ENCODE results near the gene CMTR1.
"Not testable (repeated sequence)": the region's sequence is repeated elsewhere in the genome, so short reads cannot be mapped to it uniquely, and the experiment has no call there.

Gene CMTR1

DNA sequence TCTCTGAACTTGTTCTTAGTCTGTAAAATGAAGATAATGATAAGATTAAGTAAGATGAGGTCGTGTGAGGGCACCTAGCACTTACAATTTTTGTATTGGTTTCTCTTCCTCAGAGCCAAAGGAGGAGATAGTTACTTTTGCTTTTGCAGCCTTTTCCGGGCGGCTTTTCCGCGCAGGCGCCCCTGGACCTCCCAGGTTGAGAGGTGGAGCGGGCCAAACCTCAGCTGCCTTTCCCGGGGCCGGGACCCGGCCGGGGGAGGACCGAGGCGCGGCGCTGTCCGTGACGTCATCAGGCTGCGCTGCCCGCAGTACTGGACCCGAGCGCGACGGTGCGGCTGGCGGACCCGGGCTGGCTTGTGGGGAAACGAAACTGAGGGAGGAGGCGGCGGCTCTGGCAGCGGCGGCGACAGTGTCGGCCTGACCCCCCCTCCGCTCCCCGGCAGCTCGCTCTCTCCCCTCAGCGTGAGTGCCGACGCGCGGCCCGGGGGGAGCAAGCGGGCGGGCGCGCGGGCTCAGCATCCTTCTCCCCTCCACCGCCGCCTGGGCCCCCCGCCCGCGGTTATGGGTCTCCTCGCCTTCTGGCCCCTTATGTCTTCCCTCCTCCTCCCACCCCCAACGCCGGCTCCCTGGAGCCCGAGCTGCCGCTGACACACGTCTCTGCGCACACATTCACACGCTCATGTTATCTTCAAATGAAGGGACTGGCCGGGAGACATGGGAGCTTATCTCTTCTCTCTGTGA, at the start of gene CMTR1:
TSS of gene CMTR1 (plus strand) at position 306 of the 741 bp plus-strand sequence. CDS start 2,409 bp downstream, outside the sequence.
- DNase-seq: peak; percentile 95

- DNase-seq: no peak
Measured at GRCh38 chr6:37388578-37388977, 44.4 kb upstream of the CMTR1 start.

DNA sequence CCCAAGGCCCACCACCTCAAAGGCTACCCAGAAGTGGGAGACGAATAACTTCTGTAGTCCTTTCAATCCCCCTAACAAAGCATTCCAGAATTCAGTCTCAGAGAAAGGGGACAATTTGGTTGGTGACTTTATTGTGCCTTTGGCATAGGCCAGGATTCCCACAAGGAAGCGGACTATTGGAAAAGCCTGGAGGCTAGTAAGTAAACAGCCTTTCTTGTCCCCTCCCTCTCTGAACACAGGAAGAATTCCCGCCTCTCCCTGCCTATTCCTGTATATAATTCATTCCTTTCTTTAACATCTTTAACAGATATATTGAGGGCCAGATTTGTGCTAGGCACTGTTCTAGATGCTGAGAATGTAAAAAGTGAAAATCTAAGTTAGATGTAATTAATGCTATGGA, 43.2 kb upstream of the CMTR1 start:
- no peak for DNase-seq

- no peak for DNase-seq
Measured at GRCh38 chr6:37391120-37391519, 41.9 kb upstream of the CMTR1 start.

DNA sequence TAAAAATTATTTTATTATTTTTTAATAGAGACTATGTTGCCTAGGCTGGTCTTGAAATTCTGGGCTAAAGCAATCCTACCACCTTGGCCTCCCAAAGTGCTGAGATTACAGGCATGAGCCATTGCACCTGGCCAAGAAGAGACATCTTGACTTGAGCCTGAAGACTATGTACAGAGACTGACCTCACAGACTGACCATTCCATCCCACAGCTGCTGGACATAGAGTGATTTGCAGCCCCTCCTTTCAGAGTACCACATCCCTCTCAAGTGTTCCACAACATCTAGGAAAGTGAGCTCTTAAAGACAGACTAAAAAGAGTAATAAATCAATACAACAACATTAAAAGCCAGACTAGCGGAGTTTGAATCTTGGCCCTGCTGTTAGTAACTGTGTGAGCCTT, 40.2 kb upstream of the CMTR1 start:
- no peak for DNase-seq

GRCh38 chr6:37393381-37393929, 39.6 kb upstream of the CMTR1 start:
- DNase-seq: no peak

DNA sequence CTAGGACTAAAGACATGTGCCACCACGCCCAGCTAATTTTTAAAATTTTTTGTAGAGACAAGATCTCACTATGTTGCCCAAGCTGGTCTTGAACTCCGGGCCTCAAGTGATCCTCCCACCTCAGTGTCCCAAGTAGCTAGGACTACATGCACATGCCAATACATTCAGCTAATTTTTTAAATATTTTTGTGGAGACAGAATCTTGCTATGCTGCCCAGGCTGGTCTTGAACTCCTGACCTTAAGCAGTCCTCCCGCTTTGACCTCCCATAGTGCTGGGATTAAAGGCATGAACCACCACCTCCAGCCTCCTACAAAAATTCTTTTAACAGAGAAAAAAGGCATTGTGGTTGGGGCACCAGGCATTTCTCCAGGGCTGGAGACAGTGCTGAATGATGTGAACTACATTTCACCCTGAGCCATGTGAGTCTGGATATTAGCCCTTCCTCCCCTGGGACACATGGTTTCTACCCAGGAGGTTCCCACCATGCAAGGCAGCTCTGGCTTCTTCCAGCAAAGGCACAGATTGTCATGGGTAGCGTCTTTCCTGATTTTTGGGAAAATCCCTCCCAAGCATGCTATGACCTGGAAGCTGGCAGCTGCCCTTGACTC, 36.3 kb upstream of the CMTR1 start:
- no peak for DNase-seq

DNA sequence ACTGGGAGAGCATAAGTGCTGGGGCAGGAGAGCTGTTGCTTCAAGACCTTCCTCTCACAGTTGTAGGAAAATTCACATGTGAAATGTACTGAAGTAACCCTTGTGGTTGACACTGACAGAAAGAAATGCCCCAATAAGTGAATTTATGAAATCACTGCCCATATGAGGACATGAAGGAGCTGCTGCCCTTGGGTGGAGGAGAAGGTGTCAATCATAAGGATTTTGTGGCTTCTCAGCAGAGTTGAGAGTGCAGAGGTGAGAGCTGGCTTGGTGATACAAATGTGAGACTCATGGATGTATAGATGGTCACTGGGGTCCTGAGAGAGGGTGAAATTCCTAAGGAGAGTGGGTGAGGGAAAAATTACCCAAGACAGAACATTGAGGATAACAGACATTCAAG, 33.9 kb upstream of the CMTR1 start:
- no peak for DNase-seq

GRCh38 chr6:37399795-37400490, 33.1 kb upstream of the CMTR1 start:
- DNase-seq: no peak

- DNase-seq: not testable (repeated sequence)
Measured at GRCh38 chr6:37401658-37402057, 31.4 kb upstream of the CMTR1 start.

DNA sequence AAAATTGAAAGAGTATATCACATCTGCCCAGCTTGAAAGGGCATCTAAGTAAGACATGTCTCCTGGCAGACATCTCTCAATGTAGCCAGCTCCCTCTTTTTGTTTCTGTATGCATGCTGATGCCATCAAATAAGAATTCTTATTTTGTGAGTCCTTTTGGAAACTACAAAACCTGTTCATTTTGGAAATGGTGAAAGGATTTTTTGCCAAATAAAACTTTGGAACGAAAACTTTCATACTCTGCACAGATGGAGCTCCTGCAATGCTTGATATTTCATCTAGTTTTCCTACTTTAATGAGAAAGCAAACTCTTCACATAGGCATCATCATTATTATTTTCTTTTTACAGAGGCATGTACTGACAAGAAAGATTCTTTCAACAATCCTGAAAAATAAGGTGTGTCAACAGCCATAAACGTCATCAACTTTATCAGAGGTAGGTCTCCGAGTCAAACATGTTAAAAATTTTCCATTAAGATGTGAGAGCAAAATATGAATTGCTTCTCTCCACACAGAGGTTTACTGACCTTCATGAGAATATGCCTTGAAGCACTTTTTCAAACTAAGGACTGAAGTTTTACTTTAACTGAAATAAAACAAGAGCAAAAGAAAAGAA, 26.2 kb upstream of the CMTR1 start:
- no peak for DNase-seq

GRCh38 chr6:37407948-37408347, 25.1 kb upstream of the CMTR1 start:
- no peak for DNase-seq

DNA sequence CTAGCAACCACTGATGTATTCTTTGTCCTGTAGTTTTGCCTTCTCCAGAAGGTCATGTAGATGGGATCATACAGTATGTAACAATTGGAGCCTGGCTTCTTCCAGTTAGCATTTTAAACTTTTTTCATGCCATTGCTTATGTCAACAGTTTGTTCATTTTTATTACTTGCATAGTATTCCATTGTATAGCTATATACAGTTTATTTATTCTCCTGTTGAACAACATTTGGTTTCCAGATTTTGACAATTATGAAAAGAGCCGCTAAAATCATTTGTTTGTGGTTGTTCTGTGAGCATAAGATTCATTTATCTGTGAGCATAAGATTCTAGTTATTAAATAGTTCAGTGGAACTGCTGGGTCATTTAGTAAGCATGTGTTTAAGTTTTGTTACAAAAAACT, 23.5 kb upstream of the CMTR1 start:
- no peak for DNase-seq

GRCh38 chr6:37417393-37417792, 15.6 kb upstream of the CMTR1 start:
- DNase-seq: no peak

DNA sequence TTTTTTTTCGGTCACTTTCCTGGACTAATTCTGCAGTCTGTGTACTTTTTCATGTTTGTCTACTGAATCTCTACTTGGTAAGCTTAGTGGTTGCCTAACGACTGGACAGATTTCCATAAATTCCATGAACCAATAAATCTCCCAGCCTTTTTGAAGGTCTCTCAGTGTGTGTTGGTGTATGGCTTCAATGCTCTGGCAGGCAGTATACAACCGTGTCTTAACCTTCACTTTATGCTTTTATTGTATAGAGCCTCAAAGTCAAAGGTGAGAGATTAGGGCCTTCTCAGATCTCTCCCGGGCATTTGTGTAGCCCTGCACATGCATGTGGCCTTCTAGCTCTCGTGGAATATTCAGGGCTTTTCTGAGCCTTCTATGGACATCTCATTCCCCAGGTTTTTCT, 14.3 kb upstream of the CMTR1 start:
- DNase-seq: no peak

DNA sequence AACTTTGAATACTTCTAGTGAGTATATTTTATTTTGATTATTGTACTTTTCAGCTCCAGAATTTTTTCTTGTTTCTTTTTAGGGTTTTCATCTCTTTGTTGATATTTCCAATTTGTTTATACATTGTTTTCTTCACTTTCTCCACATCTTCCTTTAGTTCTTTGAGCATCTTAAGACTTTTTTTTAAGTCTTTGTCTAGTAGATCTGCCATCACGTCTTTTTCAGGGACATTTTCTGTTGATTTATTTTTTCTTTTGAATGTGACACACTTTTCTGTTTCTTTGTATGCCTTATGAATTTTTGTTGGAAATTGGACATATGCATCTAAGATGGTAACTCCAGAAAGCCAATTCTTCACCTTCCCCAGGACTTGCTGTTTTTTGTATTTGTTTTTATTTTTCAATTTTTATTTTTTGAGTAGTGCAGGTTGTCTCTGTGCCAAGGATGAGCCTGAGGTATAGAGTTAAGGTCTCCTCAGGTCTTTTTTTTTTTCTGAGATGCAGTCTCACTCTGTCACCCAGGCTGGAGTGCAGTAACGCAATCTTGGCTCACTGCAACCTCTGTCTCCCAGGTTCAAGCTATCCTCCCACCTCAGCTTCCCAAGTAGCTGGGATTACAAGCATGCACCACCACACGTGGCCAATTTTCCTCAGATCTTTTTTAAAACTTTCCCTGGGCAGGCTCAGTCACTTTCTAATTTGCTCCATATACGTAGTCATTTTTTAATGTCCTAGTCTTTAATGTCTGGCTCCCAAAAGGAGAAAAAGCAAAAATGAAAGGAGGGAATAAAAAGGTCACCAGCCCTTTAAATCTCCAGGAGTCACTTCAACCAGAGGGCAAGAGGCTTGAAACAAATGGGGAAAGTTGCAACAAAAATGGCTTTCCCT, 6.7 kb upstream of the CMTR1 start:
- no peak for DNase-seq

- no peak for DNase-seq
Measured at GRCh38 chr6:37426945-37427510, 6.0 kb upstream of the CMTR1 start.

GRCh38 chr6:37429352-37429750, 3.7 kb upstream of the CMTR1 start:
- DNase-seq: no peak

DNA sequence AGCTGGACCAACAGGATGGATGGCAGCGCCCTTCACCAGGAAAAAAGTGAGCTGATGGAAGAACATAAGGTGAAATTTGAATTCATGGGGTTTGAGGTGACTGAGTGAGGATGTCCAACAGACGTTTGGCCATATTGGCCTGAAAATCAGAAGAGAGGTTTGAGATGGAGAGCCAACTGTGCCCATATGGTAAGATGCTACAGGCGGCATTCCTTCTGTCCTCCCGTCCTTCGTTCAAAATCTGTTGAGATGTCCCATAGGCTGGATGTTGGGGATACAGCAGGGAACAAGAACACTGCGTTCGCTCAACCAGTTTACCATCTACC, 468 bp upstream of the CMTR1 start:
- DNase-seq: no peak

- no peak for DNase-seq
Measured at GRCh38 chr6:37433657-37434271, 743 bp downstream of the CMTR1 start.

DNA sequence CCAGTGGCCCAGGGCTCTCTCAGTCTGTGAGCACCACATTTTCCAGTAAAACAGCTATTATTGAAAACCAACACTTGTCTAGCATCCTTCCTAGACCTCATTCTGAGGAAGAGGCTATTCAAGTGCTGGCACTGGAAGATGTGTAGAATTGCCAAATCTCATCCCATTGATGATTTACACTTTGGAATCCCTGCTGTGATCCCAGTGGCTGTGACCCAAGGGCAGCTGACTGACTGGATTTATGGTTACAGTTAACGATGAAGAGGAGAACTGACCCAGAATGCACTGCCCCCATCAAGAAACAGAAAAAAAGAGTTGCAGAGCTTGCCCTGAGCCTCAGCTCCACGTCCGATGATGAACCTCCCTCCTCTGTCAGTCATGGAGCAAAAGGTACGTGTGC, 2.4 kb downstream of the CMTR1 start:
- DNase-seq: no peak

DNA sequence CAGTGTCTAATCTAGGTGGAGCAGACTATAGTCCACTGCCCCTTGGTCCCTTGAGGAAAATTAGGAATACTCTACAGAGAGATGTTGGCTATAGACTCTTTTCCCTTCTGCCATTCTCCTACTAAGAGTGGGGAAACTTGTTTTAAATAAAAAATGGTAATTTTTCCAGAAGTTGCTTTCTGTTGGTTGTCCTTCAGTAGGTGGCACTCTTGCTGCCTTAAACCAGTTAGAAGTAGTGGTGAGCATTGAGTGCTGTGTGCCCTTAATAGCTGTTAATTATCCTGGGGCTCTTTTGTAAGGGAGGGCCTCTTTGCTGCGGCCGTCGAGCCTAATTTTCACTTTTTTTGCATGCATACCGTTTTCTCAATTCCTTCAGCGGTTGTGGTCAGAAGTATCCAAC, 2.8 kb downstream of the CMTR1 start:
- no peak for DNase-seq
